ENCODE results near the gene GPS1.

GPS1 gene

DNA sequence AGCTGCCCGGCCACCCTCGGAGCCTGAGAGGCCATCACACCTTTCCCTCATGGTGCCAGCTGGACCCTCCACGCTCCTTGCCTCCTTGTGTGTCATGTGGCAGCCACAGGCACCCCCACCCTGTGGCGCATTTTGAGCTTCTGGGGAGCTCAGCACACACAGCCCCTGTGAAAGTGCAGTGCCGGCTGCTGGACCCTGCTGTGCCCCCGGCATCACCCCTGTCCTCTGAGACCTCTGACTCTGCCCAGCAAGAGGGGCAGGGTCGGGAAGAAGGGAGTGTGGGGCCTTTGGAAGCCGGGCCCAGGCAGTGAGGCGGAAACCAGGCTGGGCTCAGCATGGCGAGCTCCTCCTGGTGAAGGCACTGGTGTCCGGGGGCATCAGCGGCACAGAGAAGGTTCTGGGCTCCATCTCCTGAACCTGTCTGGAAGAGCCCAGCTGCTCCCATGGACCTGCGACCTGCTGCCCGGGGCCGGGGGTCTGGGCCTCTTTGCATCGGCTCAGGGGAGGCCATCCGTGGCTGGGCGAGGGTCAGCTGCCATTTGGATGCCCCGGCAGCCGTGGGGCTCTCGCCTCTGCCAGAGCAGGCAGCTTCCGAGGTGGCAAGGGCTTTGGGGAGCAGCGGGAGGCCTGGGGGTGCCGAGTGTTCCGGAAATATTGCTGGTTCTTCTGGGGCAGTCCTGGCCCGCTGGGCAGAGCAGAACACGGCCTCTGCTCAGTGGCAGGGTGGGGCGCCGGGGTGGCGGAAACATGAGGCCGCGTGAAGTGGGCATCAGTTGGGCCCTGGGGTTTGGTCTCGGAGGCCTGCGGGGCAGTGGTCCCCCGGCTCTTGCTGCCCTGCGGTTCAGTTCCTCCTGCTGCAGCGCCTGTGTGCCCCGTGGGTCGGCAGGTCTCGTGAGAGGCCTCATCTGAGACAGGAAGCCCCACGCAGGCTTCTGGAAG, 46.9 kb upstream of the GPS1 start:
- Histone ChIP-seq H3K4me2 (ENCODE audit: low read length) (no peak overlapping the region), H4K20me1 (ENCODE audit: insufficient read depth, low read length) (no peaks in the 10 kb centered on the region), H3K27ac (ENCODE audit: low read depth, low read length, poor library complexity, severe bottlenecking) (no peak overlapping the region)

DNA sequence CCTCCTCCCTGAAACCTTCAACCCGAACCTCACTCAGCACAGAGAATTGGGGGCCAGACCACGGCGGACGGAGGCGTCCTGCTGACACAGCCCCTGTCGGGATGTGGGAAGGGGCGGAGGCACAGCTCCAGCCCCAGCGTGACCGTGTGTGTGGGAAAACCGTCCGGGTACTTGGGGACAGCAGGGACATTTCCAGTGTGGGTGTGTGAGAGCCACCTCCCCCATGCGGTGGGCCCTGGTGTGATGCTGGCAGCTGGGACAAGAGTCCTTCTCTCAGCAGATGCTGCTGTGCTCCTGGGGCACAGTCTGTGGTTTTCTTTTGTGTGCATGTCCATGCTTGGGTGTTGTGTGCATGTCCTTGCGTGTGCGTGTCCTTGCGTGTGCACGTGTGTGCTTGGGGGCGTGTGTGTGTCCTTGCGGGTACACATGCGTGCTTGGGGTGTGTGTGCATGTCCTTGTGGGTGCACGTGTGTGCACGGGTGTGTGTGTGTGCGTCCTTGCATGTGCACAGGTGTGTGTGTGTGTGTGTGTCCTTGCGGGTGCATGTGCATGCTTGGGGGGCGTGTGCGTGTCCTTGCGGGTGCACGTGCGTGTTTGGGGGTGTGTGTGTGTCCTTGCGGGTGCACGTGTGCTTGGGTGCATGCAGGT, 45.9 kb upstream of the GPS1 start:
- H3K27ac ChIP-seq (ENCODE audit: low read depth, low read length, poor library complexity, severe bottlenecking): no peak overlapping the region
- no peaks in the 10 kb centered on the region for H3K79me2 ChIP-seq (ENCODE audit: insufficient read depth, low read length)
- no peaks in the 10 kb centered on the region for H3K4me1 ChIP-seq (ENCODE audit: insufficient read depth, low read length, severe bottlenecking)
- no peak for TF ChIP-seq EZH2 (IDR thresholded peaks at IDR 0.05; ENCODE audit: borderline replicate concordance, low read length)
- TF ChIP-seq, protein P1, sequence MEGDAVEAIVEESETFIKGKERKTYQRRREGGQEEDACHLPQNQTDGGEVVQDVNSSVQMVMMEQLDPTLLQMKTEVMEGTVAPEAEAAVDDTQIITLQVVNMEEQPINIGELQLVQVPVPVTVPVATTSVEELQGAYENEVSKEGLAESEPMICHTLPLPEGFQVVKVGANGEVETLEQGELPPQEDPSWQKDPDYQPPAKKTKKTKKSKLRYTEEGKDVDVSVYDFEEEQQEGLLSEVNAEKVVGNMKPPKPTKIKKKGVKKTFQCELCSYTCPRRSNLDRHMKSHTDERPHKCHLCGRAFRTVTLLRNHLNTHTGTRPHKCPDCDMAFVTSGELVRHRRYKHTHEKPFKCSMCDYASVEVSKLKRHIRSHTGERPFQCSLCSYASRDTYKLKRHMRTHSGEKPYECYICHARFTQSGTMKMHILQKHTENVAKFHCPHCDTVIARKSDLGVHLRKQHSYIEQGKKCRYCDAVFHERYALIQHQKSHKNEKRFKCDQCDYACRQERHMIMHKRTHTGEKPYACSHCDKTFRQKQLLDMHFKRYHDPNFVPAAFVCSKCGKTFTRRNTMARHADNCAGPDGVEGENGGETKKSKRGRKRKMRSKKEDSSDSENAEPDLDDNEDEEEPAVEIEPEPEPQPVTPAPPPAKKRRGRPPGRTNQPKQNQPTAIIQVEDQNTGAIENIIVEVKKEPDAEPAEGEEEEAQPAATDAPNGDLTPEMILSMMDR (IDR thresholded peaks at IDR 0.05; ENCODE audit: low read length): no peak
- H3K36me3 ChIP-seq (ENCODE audit: insufficient read depth, low read length): no peaks in the 10 kb centered on the region
- H4K20me1 ChIP-seq (ENCODE audit: insufficient read depth, low read length): no peaks in the 10 kb centered on the region
- H3K9me2 ChIP-seq (ENCODE audit: low read depth, low read length): no peaks in the 10 kb centered on the region
- no peaks in the 10 kb centered on the region; the same call in 1 of the 2 replicates for H3K27me3 ChIP-seq (ENCODE audit: insufficient read depth, low read length)
- no peak overlapping the region for H3K4me3 ChIP-seq (ENCODE audit: low read depth, low read length, poor library complexity, severe bottlenecking)
- no peak overlapping the region for H3K9ac ChIP-seq (ENCODE audit: low read length)
- no peak overlapping the region for H2AFZ ChIP-seq (ENCODE audit: low read length)
- H3K4me2 ChIP-seq (ENCODE audit: low read length): no peak overlapping the region
- no peaks in the 10 kb centered on the region for H3K9me3 ChIP-seq (ENCODE audit: low read length)
- no peaks in the 10 kb centered on the region for H3F3A ChIP-seq (ENCODE audit: insufficient read depth, low read length)

More for the DNA sequence above, 46.9 kb upstream of the GPS1 start:
- no peak overlapping the region for H3K4me3 ChIP-seq (ENCODE audit: low read depth, low read length, poor library complexity, severe bottlenecking)
- no peaks in the 10 kb centered on the region; the same call in 1 of the 2 replicates for H3K27me3 ChIP-seq (ENCODE audit: insufficient read depth, low read length)
- H3K9me3 ChIP-seq (ENCODE audit: low read length): no peaks in the 10 kb centered on the region
- no peaks in the 10 kb centered on the region for H3K36me3 ChIP-seq (ENCODE audit: insufficient read depth, low read length)
- H3K9ac ChIP-seq (ENCODE audit: low read length): no peak overlapping the region
- H3K4me1 ChIP-seq (ENCODE audit: insufficient read depth, low read length, severe bottlenecking): no peaks in the 10 kb centered on the region
- H2AFZ ChIP-seq (ENCODE audit: low read length): no peak overlapping the region
- TF ChIP-seq, protein P1 (IDR thresholded peaks at IDR 0.05; ENCODE audit: low read length): no peak
- TF ChIP-seq EZH2 (IDR thresholded peaks at IDR 0.05; ENCODE audit: borderline replicate concordance, low read length): no peak
- no peaks in the 10 kb centered on the region for H3F3A ChIP-seq (ENCODE audit: insufficient read depth, low read length)
- no peaks in the 10 kb centered on the region for H3K79me2 ChIP-seq (ENCODE audit: insufficient read depth, low read length)
- no peaks in the 10 kb centered on the region for H3K9me2 ChIP-seq (ENCODE audit: low read depth, low read length)

DNA sequence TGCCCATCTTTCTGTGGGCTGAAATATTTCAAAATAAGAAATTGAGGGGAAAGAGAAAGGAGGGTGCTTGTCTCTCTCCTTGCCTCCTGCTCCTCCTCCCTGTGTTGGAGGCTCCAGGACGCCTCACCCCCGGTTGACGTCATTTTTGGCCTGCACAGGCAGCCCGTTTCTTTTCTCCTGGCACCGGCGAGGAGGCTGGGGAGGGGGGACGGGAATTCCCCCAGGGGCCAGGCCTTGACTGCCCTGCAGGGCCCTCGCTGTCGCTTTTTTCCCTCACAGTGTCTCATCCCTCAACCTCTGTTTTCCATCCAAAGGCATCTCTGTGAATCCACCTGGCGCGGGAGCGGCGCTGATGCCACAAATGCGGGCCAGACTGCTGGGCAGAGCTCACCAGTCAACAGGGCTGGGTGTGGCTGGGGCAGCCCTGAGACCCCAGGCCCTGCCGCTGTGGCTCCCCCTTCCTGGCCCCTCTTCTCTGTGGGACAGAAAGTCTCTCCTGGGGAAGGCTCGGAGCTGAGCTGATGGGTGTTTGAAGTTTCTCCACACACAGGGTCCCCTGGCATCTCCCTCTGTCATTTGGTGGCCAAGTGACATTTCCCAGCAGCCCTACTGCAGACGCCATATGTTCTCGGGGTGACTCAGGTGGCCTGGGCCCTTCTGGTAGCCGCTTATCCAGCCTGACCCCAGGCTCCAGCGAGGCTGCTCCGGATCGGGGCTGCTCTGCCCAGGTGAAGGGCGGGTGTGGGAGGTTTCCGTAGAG, 45.0 kb upstream of the GPS1 start:
- no peak overlapping the region for H3K27ac ChIP-seq (ENCODE audit: low read depth, low read length, poor library complexity, severe bottlenecking)
- no peak for TF ChIP-seq EZH2 (IDR thresholded peaks at IDR 0.05; ENCODE audit: borderline replicate concordance, low read length)
- TF ChIP-seq, protein P1 (IDR thresholded peaks at IDR 0.05; ENCODE audit: low read length): no peak
- H3K9me2 ChIP-seq (ENCODE audit: low read depth, low read length): no peaks in the 10 kb centered on the region
- H3K79me2 ChIP-seq (ENCODE audit: insufficient read depth, low read length): no peaks in the 10 kb centered on the region
- no peaks in the 10 kb centered on the region for H3K4me1 ChIP-seq (ENCODE audit: insufficient read depth, low read length, severe bottlenecking)
- H3K9me3 ChIP-seq (ENCODE audit: low read length): no peaks in the 10 kb centered on the region
- no peaks in the 10 kb centered on the region for H4K20me1 ChIP-seq (ENCODE audit: insufficient read depth, low read length)
- H3K9ac ChIP-seq (ENCODE audit: low read length): no peak overlapping the region
- H3K36me3 ChIP-seq (ENCODE audit: insufficient read depth, low read length): no peaks in the 10 kb centered on the region
- H3F3A ChIP-seq (ENCODE audit: insufficient read depth, low read length): no peaks in the 10 kb centered on the region
- no peak overlapping the region for H2AFZ ChIP-seq (ENCODE audit: low read length)
- H3K4me3 ChIP-seq (ENCODE audit: low read depth, low read length, poor library complexity, severe bottlenecking): no peak overlapping the region
- H3K27me3 ChIP-seq (ENCODE audit: insufficient read depth, low read length): no peaks in the 10 kb centered on the region; the same call in 1 of the 2 replicates
- no peak overlapping the region for H3K4me2 ChIP-seq (ENCODE audit: low read length)
